ENCODE results near the gene SQSTM1. TPM values are rescaled to one million over a fixed set of nuclear protein-coding genes. Genes with fewer than 3 reads are reported as not detected.

The SQSTM1 gene
- total RNA-seq, 4 donors from 2014 or later: 408 to 463 (median 452) TPM

DNA sequence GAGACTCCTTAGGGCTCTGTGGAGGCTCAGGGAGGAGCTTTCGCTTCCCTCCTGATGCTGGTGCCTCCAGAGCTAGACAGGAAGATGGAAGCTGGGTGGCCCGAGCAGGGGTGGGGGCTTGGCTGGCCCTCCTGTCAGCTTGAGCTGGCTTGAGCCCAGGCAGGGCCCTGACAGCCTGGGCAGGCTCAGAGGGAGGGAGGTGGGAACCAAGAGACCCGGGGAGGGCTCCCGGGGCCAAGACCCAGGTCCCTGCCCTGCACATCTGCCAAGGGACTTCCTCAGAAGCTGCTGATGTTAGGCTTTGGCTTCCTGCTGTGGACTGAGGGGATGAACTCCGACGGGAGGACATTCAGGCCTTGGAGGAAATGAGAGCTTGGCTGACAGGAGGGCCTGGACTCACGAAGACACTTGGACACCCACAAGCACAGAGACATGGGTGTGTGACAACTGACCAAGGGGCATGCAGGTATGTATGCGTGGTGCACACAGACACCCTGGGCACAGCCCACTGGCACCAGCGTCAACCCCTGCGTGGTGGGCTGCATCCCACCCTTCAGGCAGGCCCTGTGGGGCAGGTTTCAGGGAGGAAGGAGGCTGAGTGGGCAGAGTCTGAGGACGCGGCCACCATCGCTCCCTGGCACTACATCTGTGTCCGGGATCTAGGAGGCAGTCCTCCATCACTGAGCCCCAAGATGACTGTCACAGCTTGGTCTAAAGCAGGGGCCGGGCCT is 28.7 kb upstream of the SQSTM1 start:
- 58% methylated on average over 11 to 15 of the region's 15 CpGs for WGBS, 2 donors
- TF ChIP-seq POLR2A (IDR thresholded peaks at IDR 0.05): no peak
- TF ChIP-seq, protein P1, sequence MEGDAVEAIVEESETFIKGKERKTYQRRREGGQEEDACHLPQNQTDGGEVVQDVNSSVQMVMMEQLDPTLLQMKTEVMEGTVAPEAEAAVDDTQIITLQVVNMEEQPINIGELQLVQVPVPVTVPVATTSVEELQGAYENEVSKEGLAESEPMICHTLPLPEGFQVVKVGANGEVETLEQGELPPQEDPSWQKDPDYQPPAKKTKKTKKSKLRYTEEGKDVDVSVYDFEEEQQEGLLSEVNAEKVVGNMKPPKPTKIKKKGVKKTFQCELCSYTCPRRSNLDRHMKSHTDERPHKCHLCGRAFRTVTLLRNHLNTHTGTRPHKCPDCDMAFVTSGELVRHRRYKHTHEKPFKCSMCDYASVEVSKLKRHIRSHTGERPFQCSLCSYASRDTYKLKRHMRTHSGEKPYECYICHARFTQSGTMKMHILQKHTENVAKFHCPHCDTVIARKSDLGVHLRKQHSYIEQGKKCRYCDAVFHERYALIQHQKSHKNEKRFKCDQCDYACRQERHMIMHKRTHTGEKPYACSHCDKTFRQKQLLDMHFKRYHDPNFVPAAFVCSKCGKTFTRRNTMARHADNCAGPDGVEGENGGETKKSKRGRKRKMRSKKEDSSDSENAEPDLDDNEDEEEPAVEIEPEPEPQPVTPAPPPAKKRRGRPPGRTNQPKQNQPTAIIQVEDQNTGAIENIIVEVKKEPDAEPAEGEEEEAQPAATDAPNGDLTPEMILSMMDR (IDR thresholded peaks at IDR 0.05): no peak
- TF ChIP-seq EP300 (IDR thresholded peaks at IDR 0.05): no peak
- H3K9me3 ChIP-seq: no peaks in the 10 kb centered on the region
- DNase-seq (ENCODE audit: low spot score in 2 of 2): no peak
- H3K27me3 ChIP-seq: no peaks in the 10 kb centered on the region
- peak overlapping the region in 3 of 4 donors; percentile 65 to 92 (median 80) for H3K27ac ChIP-seq
- H3K36me3 ChIP-seq: peaks cover 0 to 2% (median 0%) of the 10 kb centered on the region in 3 donors
- peaks cover 0 to 46% (median 37%) of the 10 kb centered on the region in 4 donors for H3K4me1 ChIP-seq
- H3K4me3 ChIP-seq: no peak overlapping the region

DNA sequence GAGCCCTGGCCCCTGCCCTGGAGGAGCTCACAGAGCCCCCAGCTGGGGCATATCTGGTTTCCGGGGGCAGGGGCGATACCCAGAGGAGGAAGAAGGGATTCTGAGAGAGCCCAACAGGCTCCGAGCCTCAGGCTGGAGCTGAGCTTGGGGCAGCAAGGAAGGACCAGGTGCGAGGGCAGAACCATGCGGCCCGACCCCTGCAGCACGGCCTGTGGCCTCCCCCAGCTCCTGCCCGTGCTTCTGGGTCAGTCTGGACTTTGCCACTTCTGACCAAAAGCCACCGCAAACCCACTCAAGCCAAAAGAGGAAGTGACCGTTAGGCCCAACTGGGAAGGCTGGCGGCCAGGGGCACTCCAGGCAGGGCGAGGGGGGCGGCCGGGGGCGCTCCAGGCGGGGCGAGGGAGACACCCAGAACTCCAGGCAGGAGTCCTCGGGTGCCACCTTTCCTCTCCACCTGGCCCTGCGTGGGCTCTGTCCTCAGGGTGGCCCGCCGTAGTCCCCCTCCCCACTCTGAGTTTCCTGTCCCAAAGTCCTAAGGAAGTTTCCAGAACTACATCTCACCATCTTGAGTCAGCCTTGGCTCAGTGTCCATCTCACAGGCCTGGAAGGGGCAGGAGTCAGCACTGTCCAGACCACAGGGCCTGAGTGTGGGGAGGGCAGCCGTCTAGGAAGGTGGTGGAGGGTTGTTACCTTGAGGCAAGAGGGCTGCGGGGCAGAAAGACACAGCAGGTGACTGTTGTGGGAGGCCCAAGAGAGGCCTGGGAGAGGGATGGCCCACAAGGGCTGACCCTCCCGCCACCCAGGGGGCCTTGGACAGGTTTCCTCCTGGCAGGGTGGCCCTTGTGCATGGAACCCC is 27.9 kb upstream of the SQSTM1 start:
- H3K9me3 ChIP-seq: no peaks in the 10 kb centered on the region
- TF ChIP-seq, protein P1 (IDR thresholded peaks at IDR 0.05): no peak
- TF ChIP-seq POLR2A (IDR thresholded peaks at IDR 0.05): no peak
- no peak for TF ChIP-seq EP300 (IDR thresholded peaks at IDR 0.05)
- no peak overlapping the region for H3K4me3 ChIP-seq
- DNase-seq (ENCODE audit: low spot score in 2 of 2): no peak
- no peaks in the 10 kb centered on the region for H3K27me3 ChIP-seq
- peaks cover 0 to 50% (median 39%) of the 10 kb centered on the region in 4 donors for H3K4me1 ChIP-seq
- H3K36me3 ChIP-seq: peaks cover 0 to 10% (median 0%) of the 10 kb centered on the region in 3 donors
- H3K27ac ChIP-seq: peak overlapping the region; percentile 11 to 92 (median 72)
- 73 to 82% methylated on average over 23 to 24 of the region's 24 CpGs for WGBS, 2 donors

DNA sequence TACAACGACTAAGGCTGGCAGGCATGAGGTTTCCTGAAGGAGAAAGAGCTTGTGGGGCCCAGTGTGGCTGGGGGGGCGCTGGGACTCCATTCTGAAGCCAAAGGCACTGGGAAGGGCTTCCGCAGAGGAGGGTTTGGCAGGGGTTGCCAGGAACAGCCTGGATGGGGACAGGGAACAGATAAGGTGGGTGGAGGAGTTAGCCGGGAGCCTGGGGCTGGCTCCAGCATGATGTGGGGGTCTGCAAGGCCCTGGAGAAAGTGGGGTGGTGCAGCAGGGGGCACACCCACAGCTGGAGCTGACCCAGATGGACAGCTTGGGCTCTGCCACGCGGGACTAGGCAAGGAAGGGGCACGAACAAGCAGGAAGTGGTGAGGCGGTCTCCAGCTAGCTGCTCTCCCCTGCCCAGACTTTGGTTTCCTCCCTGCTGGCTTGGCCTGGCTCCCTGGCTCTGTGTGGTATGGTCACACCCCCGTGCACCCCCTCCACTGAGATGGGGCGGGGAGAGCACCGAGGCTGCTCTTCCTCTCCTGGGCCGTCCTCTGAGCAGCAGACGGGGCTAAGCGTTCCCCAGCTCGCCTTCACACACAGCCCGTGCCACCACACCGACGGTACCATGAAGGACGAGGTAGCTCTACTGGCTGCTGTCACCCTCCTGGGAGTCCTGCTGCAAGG is 27.1 kb upstream of the SQSTM1 start, which contains the start of gene LTC4S:
LTC4S (plus strand) TSS at position 519 of the 672 bp plus-strand sequence; CDS start at position 614, 95 bp downstream.
- no peaks in the 10 kb centered on the region for H3K9me3 ChIP-seq
- H3K36me3 ChIP-seq: peaks cover 0 to 17% (median 3%) of the 10 kb centered on the region in 3 donors
- peak within 1 kb of the TSS in 2 of 4 donors; percentile 18 to 65 for H3K4me3 ChIP-seq
- H3K4me1 ChIP-seq: peaks cover 0 to 50% (median 39%) of the 10 kb centered on the region in 4 donors
- H3K27ac ChIP-seq: peak within 1 kb of the TSS; percentile 11 to 92 (median 72)
- peak in 1 of 2 donors; percentile 73 for DNase-seq (ENCODE audit: low spot score in 2 of 2)
- TF ChIP-seq, protein P1 (IDR thresholded peaks at IDR 0.05): no peak
- peak in 1 of 2 donors; percentile 33 for TF ChIP-seq EP300 (IDR thresholded peaks at IDR 0.05)
- 28 to 36% methylated on average over 8 to 14 of the region's 19 CpGs for WGBS, 2 donors
- H3K27me3 ChIP-seq: no peaks in the 10 kb centered on the region

DNA sequence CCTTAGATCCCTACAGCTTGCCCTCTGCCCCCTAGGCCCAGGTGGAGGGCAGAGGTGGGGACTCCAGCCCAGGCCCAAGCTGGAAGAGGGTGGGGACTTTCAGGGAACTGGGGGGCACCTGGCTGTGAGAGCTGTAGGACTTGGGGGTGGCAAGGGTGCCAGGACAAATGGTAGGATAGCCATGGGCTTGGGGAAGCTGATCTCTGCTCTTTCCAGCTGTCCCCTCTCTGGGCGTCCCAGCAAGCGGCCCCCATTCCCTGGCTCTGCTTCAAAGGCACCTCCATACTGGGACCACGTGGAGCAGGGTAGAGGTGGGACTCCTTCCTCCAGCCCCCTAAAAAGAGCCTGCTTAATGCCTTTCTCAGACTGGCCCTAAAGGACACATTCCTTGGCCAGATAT is 26.5 kb upstream of the SQSTM1 start:
- TF ChIP-seq POLR2A (IDR thresholded peaks at IDR 0.05) (no peak), EP300 (IDR thresholded peaks at IDR 0.05) (no peak)
- TF ChIP-seq, protein P1 (IDR thresholded peaks at IDR 0.05): no peak
- no peak for DNase-seq (ENCODE audit: low spot score in 2 of 2)
- Histone ChIP-seq H3K4me3 (peak overlapping the region in 2 of 4 donors; percentile 18 to 65), H3K4me1 (peaks cover 0 to 50% (median 39%) of the 10 kb centered on the region in 4 donors), H3K9me3 (no peaks in the 10 kb centered on the region), H3K27me3 (no peaks in the 10 kb centered on the region), H3K36me3 (peaks cover 0 to 23% (median 9%) of the 10 kb centered on the region in 3 donors), H3K27ac (peak overlapping the region in 3 of 4 donors; percentile 65 to 92 (median 80))
- whole genome bisulfite sequencing, 2 donors: 50 to 74% methylated on average over 3 of the region's 3 CpGs

All from tibial nerve (tissue), 4 donors.